Body of pancreas (tissue), 4 donors: ENCODE results near the gene EVA1C.

Experiments
- CTCF ChIP-seq, 7 experiments: fragments of 450-650 bp in 4 of 7; fragments of 200-600 bp in 3 of 7; sonication (generic) in 3 of 7; IDR thresholded peaks; one replicate each; pipeline ENCODE4 v1.5.1; 2016 to 2019; ENCODE audit warnings: antibody characterized with exemption in 7 of 7
- POLR2A ChIP-seq, 3 donors: fragments of 450-650 bp; IDR thresholded peaks; one replicate each; pipeline ENCODE4 v1.6.1; 2016; ENCODE audit warnings: antibody characterized with exemption in 3 of 3, mild to moderate bottlenecking in 2 of 3

GRCh38 chr21:32386195-32386870 lies 26.2 kb upstream of the EVA1C start:
- TF ChIP-seq CTCF (IDR thresholded peaks at IDR 0.05) (no peak), POLR2A (IDR thresholded peaks at IDR 0.05) (no peak)
